A673 (cell line): ENCODE data around the gene UGT1A1. TPM values are rescaled to one million over a fixed set of nuclear protein-coding genes. Genes with fewer than 3 reads are reported as not detected.

ENCODE experiments used
- BruUV-seq: library from RNA; stranded (reverse); fragments of 400-500 nt; replicated peaks from 2 replicates; lab custom pipeline; 2021; lab: Mats Ljungman, UMichigan
- CTCF ChIA-PET: fragments of 300-600 bp; sonication (Branson Sonifier 250); formaldehyde crosslinking; loops from one replicate; lab custom pipeline; 2022; ENCODE audit warnings: antibody characterized with exemption; lab: Charles Lee
- POLR2A ChIA-PET: fragments of 300-600 bp; sonication (Branson Sonifier 250); formaldehyde crosslinking; loops from one replicate; lab custom pipeline; 2022; ENCODE audit warnings: antibody characterized with exemption; ENCODE audit not compliant: low non-redundant PET; lab: Charles Lee
- DNase-seq: peaks from one replicate; pipeline ENCODE4 v3.0.0-alpha.2; 2015; ENCODE audit warnings: low spot score
- H3K27ac ChIP-seq: fragments of 200-600 bp; sonication (generic); 2 replicates; pipeline ENCODE4 v1.5.1; 2016; ENCODE audit warnings: mixed run types, low read depth, mild to moderate bottlenecking, mixed read lengths, antibody characterized with exemption, low read length; ENCODE audit not compliant: poor library complexity, severe bottlenecking
- H3K27me3 ChIP-seq: fragments of 200-600 bp; sonication (generic); replicated peaks from 2 replicates; pipeline ENCODE4 v1.6.1; 2017; ENCODE audit warnings: mixed run types, low read depth, mild to moderate bottlenecking, mixed read lengths, antibody characterized with exemption, low read length; ENCODE audit not compliant: insufficient read depth, poor library complexity
- H3K36me3 ChIP-seq: fragments of 200-600 bp; sonication (generic); 2 replicates; pipeline ENCODE4 v1.6.1; 2016; ENCODE audit warnings: mixed run types, mild to moderate bottlenecking, mixed read lengths, antibody characterized with exemption, low read length; ENCODE audit not compliant: insufficient read depth, poor library complexity, severe bottlenecking
- H3K4me1 ChIP-seq: fragments of 200-600 bp; sonication (generic); 2 replicates; pipeline ENCODE4 v1.6.1; 2017; ENCODE audit warnings: mixed run types, mild to moderate bottlenecking, mixed read lengths, antibody characterized with exemption, low read length; ENCODE audit not compliant: insufficient read depth, poor library complexity, severe bottlenecking
- H3K4me3 ChIP-seq: fragments of 200-600 bp; sonication (generic); 2 replicates; pipeline ENCODE4 v1.5.1; 2016; ENCODE audit warnings: low read depth, mixed run types, mild to moderate bottlenecking, mixed read lengths, low read length; ENCODE audit not compliant: poor library complexity, severe bottlenecking
- H3K9me3 ChIP-seq: fragments of 200-600 bp; sonication (generic); 2 replicates; pipeline ENCODE4 v1.6.1; 2016; ENCODE audit warnings: mixed run types, low read depth, mild to moderate bottlenecking, mixed read lengths, antibody characterized with exemption, low read length; ENCODE audit not compliant: poor library complexity, severe bottlenecking
- EZH2 ChIP-seq: fragments of 200-600 bp; sonication (generic); IDR thresholded peaks from 2 replicates; pipeline ENCODE4 v1.6.1; 2017; ENCODE audit warnings: borderline replicate concordance, low read depth, mild to moderate bottlenecking, mixed read lengths, antibody characterized with exemption, low read length; ENCODE audit not compliant: poor library complexity, severe bottlenecking
- intact Hi-C: fragments of 100-400 bp; cut with micrococcal nuclease; formaldehyde crosslinking; loops from one replicate; pipeline ENCODE4 v1.10.0; 2022; ENCODE audit not compliant: unreplicated experiment
- total RNA-seq: library from RNA; stranded (reverse); gene quantifications from 2 replicates; pipeline ENCODE4 v1.2.3, GENCODE V29; 2021
- TF ChIP-seq, protein P1 (sequence below): fragments of 300-800, 200-600 bp; sonication (generic); conservative IDR thresholded peaks from 2 replicates; pipeline ENCODE4 v1.5.1; 2017; ENCODE audit warnings: low read depth, mild to moderate bottlenecking, antibody characterized with exemption, low read length, moderate library complexity, mixed read lengths

UGT1A1 gene
- total RNA-seq, 1 experiment from 2014 or later, result not detected

DNA sequence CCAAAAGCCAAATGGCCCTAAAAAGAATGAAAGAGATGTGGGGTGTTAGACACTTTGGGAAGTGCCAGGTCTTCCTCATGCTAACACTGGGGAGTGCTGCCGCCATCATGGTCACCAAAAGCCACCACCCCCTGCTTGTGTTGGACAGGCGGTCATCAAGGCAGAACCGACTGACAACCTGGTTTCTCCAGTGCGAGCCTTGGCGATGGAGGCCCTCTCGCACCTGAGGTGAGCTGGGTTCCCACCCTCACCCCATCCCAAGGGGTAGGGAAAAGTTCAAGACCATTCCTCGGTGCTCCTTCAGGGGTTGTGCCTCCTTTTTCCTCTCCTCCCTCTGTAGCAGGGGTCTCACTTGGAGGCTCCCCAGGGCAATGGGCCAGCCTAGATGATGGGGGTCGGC, 51.7 kb downstream of the UGT1A1 start:
- no peaks in the 10 kb centered on the region for H3K36me3 ChIP-seq
- DNase-seq, result no peak
- POLR2A ChIA-PET, result no interaction called here
- H3K27me3 ChIP-seq, result no peaks in the 10 kb centered on the region
- intact Hi-C loops, result no loop called here
- CTCF ChIA-PET, result no interaction called here
- BruUV-seq, result no TSS peak
- TF ChIP-seq, protein P1, sequence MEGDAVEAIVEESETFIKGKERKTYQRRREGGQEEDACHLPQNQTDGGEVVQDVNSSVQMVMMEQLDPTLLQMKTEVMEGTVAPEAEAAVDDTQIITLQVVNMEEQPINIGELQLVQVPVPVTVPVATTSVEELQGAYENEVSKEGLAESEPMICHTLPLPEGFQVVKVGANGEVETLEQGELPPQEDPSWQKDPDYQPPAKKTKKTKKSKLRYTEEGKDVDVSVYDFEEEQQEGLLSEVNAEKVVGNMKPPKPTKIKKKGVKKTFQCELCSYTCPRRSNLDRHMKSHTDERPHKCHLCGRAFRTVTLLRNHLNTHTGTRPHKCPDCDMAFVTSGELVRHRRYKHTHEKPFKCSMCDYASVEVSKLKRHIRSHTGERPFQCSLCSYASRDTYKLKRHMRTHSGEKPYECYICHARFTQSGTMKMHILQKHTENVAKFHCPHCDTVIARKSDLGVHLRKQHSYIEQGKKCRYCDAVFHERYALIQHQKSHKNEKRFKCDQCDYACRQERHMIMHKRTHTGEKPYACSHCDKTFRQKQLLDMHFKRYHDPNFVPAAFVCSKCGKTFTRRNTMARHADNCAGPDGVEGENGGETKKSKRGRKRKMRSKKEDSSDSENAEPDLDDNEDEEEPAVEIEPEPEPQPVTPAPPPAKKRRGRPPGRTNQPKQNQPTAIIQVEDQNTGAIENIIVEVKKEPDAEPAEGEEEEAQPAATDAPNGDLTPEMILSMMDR, result no peak
- no peak for TF ChIP-seq EZH2
- no peak overlapping the region for H3K4me3 ChIP-seq
- H3K27ac ChIP-seq, result no peak overlapping the region
- no peaks in the 10 kb centered on the region for H3K4me1 ChIP-seq
- H3K9me3 ChIP-seq, result no peaks in the 10 kb centered on the region

DNA sequence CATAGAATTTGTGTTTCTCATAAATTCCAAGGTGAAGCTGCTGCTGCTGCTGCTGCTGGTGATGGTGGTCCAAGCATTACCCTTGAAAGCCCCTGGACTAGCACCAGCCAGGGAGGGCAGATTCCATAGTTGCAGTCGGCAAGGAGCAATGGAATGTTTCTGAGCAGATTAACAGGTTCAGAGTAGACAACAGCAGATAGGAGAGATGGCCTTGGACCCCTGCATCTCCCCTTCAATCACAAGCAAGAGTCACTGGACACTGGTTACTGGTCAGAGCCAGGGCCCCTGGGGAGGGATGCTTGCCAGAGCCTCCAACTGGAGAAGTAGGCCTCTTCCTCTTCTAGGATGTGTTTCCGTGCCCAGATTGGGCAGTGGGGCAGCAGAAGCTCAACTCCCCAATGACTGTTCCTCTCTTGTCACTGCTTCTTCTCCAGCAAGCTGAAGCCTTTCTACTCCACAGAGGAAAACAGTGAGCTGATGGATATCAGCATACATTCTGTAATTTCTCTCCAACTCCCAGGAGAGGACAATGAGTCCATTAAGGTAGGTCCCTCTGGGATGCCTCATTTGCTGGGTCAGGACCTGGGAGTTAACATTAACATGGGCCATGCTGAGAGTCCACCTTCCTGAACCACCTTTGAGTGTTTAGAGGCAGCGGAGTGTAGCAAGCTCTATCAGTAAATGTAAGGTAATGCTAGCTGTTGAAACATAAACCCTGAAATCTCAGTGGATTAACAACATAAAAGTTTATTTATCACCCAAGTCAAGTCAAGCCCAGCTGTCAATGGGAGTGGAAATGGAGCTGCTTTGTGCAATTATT, 53.4 kb downstream of the UGT1A1 start:
- POLR2A ChIA-PET, result no interaction called here
- no peaks in the 10 kb centered on the region for H3K36me3 ChIP-seq

DNA sequence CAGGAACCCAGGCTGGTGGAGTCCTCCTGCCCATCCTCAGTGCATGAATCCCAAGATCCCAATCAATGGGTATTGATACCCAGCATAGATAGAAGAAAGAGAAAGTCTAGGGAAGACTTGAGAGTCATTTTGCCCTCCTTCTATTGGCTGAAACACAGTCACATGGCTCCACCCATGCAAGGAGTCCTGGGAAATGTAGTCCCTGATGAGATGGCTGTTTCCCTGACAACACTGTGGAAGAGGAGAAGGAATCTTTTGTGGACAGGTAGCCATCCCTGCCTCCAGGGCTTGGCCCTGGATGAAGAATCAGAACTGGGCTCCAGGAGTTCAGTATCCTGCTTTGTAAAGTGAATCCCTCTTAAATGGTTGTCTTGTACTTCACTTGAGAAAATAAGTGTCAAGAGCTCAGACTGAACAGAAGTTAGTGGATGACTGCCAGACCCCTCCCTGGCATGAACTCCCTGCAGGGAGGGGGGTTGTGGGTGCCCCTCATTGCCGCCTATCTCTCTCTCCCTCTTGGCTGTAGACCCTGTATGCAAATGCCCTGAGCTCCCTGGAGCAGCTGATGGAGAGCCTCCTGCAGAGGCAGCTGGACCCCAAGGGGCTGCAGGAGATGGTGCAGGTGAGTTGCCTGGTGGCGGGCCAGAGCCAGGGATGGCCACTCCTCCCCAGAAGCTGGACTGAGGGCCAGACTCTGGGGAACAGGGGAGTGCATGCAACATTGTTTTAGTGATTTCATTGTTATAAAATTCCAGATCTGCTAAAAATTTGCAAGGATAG, 54.2 kb downstream of the UGT1A1 start:
- no peaks in the 10 kb centered on the region for H3K27me3 ChIP-seq
- TF ChIP-seq, protein P1, result no peak
- no peak for TF ChIP-seq EZH2
- CTCF ChIA-PET, result no interaction called here
- H3K36me3 ChIP-seq, result no peaks in the 10 kb centered on the region
- intact Hi-C loops, result no loop called here
- no peaks in the 10 kb centered on the region for H3K4me1 ChIP-seq
- H3K9me3 ChIP-seq, result no peaks in the 10 kb centered on the region
- peak; percentile 23 for DNase-seq
- no TSS peak for BruUV-seq
- no peak overlapping the region for H3K27ac ChIP-seq
- H3K4me3 ChIP-seq, result no peak overlapping the region
- POLR2A ChIA-PET, result no interaction called here

More for the DNA sequence above, 53.4 kb downstream of the UGT1A1 start:
- Histone ChIP-seq H3K9me3 (no peaks in the 10 kb centered on the region), H3K4me1 (no peaks in the 10 kb centered on the region), H3K27me3 (no peaks in the 10 kb centered on the region), H3K4me3 (no peak overlapping the region), H3K27ac (no peak overlapping the region)
- no TSS peak for BruUV-seq
- TF ChIP-seq, protein P1, result no peak
- TF ChIP-seq EZH2, result no peak
- intact Hi-C loops, result no loop called here
- no peak for DNase-seq
- CTCF ChIA-PET, result interaction anchor here (0.6 kb wide), 1 partner anchor 119 kb away, joined by 5 read pairs; no protein-coding TSS in a partner anchor
